GM19452 (cell line): ENCODE data around the gene RAMP1.

Experiments
- ATAC-seq: cut with Tn5 transposase; IDR thresholded peaks from one replicate; pipeline ENCODE4 v1.9.1; 2021; ENCODE audit not compliant: unreplicated experiment

Gene RAMP1

GRCh38 chr2:237876061-237876526 lies 16.7 kb downstream of the RAMP1 start:
- ATAC-seq, result no peak

GRCh38 chr2:237876532-237876931 lies 17.1 kb downstream of the RAMP1 start:
- no peak for ATAC-seq

- no peak for ATAC-seq
Measured at GRCh38 chr2:237876951-237877491, 17.6 kb downstream of the RAMP1 start.

- no peak for ATAC-seq
Measured at GRCh38 chr2:237877576-237878307, 18.3 kb downstream of the RAMP1 start.

GRCh38 chr2:237878321-237879057 lies 19.1 kb downstream of the RAMP1 start:
- ATAC-seq, result no peak

- no peak for ATAC-seq
Measured at GRCh38 chr2:237879058-237879430, 19.6 kb downstream of the RAMP1 start.

- ATAC-seq, result no peak
Measured at GRCh38 chr2:237879991-237880560, 20.7 kb downstream of the RAMP1 start.

GRCh38 chr2:237882510-237883481 lies 23.4 kb downstream of the RAMP1 start:
- ATAC-seq, result no peak

- ATAC-seq, result no peak
Measured at GRCh38 chr2:237883951-237884446, 24.6 kb downstream of the RAMP1 start.

GRCh38 chr2:237884681-237885080 lies 25.3 kb downstream of the RAMP1 start:
- ATAC-seq, result no peak

- no peak for ATAC-seq
Measured at GRCh38 chr2:237885111-237885930, 25.9 kb downstream of the RAMP1 start.

GRCh38 chr2:237885931-237886684 lies 26.7 kb downstream of the RAMP1 start:
- ATAC-seq, result no peak

GRCh38 chr2:237886685-237887481 lies 27.5 kb downstream of the RAMP1 start:
- no peak for ATAC-seq

GRCh38 chr2:237888389-237888788 lies 29.0 kb downstream of the RAMP1 start:
- ATAC-seq, result no peak

- ATAC-seq, result no peak
Measured at GRCh38 chr2:237889016-237889415, 29.6 kb downstream of the RAMP1 start.

- ATAC-seq, result no peak
Measured at GRCh38 chr2:237889811-237890210, 30.4 kb downstream of the RAMP1 start.

GRCh38 chr2:237892478-237892877 lies 33.1 kb downstream of the RAMP1 start:
- ATAC-seq, result no peak

- ATAC-seq, result no peak
Measured at GRCh38 chr2:237892984-237893595, 33.7 kb downstream of the RAMP1 start.
